GM18858 (cell line): ENCODE data around the gene CYTL1.
"Not testable (repeated sequence)": the region's sequence is repeated elsewhere in the genome, so short reads cannot be mapped to it uniquely, and the experiment has no call there.

Experiments
- ATAC-seq: cut with Tn5 transposase; IDR thresholded peaks from one replicate; pipeline ENCODE4 v1.9.1; 2021; ENCODE audit not compliant: unreplicated experiment

The CYTL1 gene

GRCh38 chr4:5034206-5034605 is 14.9 kb upstream of the CYTL1 start:
- no peak for ATAC-seq

GRCh38 chr4:5033281-5033841 is 14.1 kb upstream of the CYTL1 start:
- no peak for ATAC-seq

GRCh38 chr4:5032813-5033212 is 13.6 kb upstream of the CYTL1 start:
- no peak for ATAC-seq

GRCh38 chr4:5030927-5031326 is 11.7 kb upstream of the CYTL1 start:
- no peak for ATAC-seq

- ATAC-seq: no peak
Measured at GRCh38 chr4:5030221-5030620, 11.0 kb upstream of the CYTL1 start.

- ATAC-seq: no peak
Measured at GRCh38 chr4:5029447-5029846, 10.2 kb upstream of the CYTL1 start.

GRCh38 chr4:5028480-5028879 is 9.2 kb upstream of the CYTL1 start:
- ATAC-seq: no peak

GRCh38 chr4:5027346-5027745 is 8.1 kb upstream of the CYTL1 start:
- no peak for ATAC-seq

GRCh38 chr4:5026371-5026770 is 7.1 kb upstream of the CYTL1 start:
- ATAC-seq: no peak

GRCh38 chr4:5024673-5025072 is 5.4 kb upstream of the CYTL1 start:
- ATAC-seq: no peak

- ATAC-seq: no peak
Measured at GRCh38 chr4:5021546-5021945, 2.3 kb upstream of the CYTL1 start.

GRCh38 chr4:5020341-5020740 is 1.1 kb upstream of the CYTL1 start:
- ATAC-seq: no peak

- ATAC-seq: no peak
Measured at GRCh38 chr4:5019796-5020195, 538 bp upstream of the CYTL1 start.

- no peak for ATAC-seq
Measured at GRCh38 chr4:5018603-5019002, 655 bp downstream of the CYTL1 start.

- ATAC-seq: no peak
Measured at GRCh38 chr4:5018096-5018495, 1.2 kb downstream of the CYTL1 start.

- ATAC-seq: no peak
Measured at GRCh38 chr4:5014007-5014682, 5.1 kb downstream of the CYTL1 start.

- no peak for ATAC-seq
Measured at GRCh38 chr4:5012958-5013357, 6.3 kb downstream of the CYTL1 start.

GRCh38 chr4:5012244-5012898 is 6.9 kb downstream of the CYTL1 start:
- no peak for ATAC-seq

GRCh38 chr4:5010984-5011383 is 8.3 kb downstream of the CYTL1 start:
- ATAC-seq: no peak

- no peak for ATAC-seq
Measured at GRCh38 chr4:5009796-5010195, 9.5 kb downstream of the CYTL1 start.

GRCh38 chr4:5006932-5007331 is 12.3 kb downstream of the CYTL1 start:
- not testable (repeated sequence) for ATAC-seq

GRCh38 chr4:5004496-5004895 is 14.8 kb downstream of the CYTL1 start:
- ATAC-seq: no peak

GRCh38 chr4:5003918-5004317 is 15.3 kb downstream of the CYTL1 start:
- no peak for ATAC-seq
